GM12892 (cell line): Measurements from ENCODE around the gene DDTL.

Experiments
- POLR2AphosphoS5 ChIP-seq: IDR thresholded peaks from 2 replicates; pipeline ENCODE4 v1.6.1; 2011; ENCODE audit warnings: low read depth, low read length, control low read depth
- TAF1 ChIP-seq: IDR thresholded peaks from 2 replicates; pipeline ENCODE4 v1.6.1; 2011; ENCODE audit warnings: low read depth, mild to moderate bottlenecking, control low read depth, low read length, borderline replicate concordance

GRCh38 chr22:24002851-24003250 lies 36.2 kb downstream of the DDTL start:
- TF ChIP-seq TAF1: no peak
- no peak for TF ChIP-seq POLR2AphosphoS5
